IPS DF 6.9 (cell line): ENCODE data around the gene DMXL1.
"Not testable (repeated sequence)": the region's sequence is repeated elsewhere in the genome, so short reads cannot be mapped to it uniquely, and the experiment has no call there.

Experiments used
- DNase-seq: peaks from one replicate; pipeline ENCODE4 v3.0.0-alpha.2; 2013; ENCODE audit warnings: low read depth, low spot score
- H3K27ac ChIP-seq: one replicate; pipeline ENCODE4 v1.5.1; 2013; ENCODE audit warnings: low read length, control low read depth
- H3K27me3 ChIP-seq: 2 replicates; pipeline ENCODE4 v1.6.1; 2013; ENCODE audit warnings: mild to moderate bottlenecking, low read length; ENCODE audit not compliant: control insufficient read depth, insufficient read depth
- H3K36me3 ChIP-seq: 2 replicates; pipeline ENCODE4 v1.6.1; 2013; ENCODE audit warnings: low read length; ENCODE audit not compliant: control insufficient read depth, insufficient read depth
- H3K4me1 ChIP-seq: 2 replicates; pipeline ENCODE4 v1.6.1; 2013; ENCODE audit warnings: low read length; ENCODE audit not compliant: control insufficient read depth, insufficient read depth
- H3K4me3 ChIP-seq: 2 replicates; pipeline ENCODE4 v1.5.1; 2013; ENCODE audit warnings: mild to moderate bottlenecking, low read length
- H3K9me3 ChIP-seq: 2 replicates; pipeline ENCODE4 v1.6.1; 2013; ENCODE audit warnings: low read length, inconsistent platforms; ENCODE audit not compliant: control insufficient read depth, insufficient read depth
- WGBS: extraction: QIAGEN DNeasy Blood & Tissue Kit; methylation state at CpG from one replicate; pipeline ENCODE4 v1.1.7; 2013; ENCODE audit warnings: mixed read lengths, missing lambda C conversion rate; ENCODE audit not compliant: insufficient read length, insufficient coverage; 5-methylcytosine and 5-hydroxymethylcytosine counted together

DMXL1 gene

DNA sequence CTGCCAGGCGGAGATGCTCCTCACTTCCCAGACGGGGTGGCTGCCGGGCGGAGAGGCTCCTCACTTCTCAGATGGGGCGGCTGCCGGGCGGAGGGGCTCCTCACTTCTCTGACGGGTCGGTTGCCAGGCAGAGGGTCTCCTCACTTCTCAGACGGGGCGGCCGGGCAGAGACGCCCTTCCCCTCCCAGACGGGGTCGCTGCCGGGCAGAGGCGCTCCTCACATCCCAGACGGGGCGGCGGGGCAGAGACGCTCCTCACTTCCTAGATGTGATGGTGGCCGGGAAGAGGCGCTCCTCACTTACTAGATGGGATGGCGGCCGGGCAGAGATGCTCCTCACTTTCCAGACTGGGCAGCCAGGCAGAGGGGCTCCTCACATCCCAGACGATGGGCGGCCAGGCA is 51.6 kb downstream of the DMXL1 start:
- H3K36me3 ChIP-seq, H3K4me3 ChIP-seq, H3K27me3 ChIP-seq, H3K27ac ChIP-seq, H3K4me1 ChIP-seq, H3K9me3 ChIP-seq, DNase-seq: not testable (repeated sequence)
- WGBS: no CpG with 5 or more reads among the region's 27 CpGs

GRCh38 chr5:119123280-119123679 is 52.4 kb downstream of the DMXL1 start:
- no peak for DNase-seq
- Histone ChIP-seq H3K27ac (no peak overlapping the region), H3K4me3 (no peak overlapping the region), H3K27me3 (no peaks in the 10 kb centered on the region), H3K9me3 (peaks cover 1% of the 10 kb centered on the region; the same call in 1 of the 2 replicates), H3K4me1 (no peaks in the 10 kb centered on the region), H3K36me3 (peaks cover 3% of the 10 kb centered on the region; the same call in 1 of the 2 replicates)
- no CpG with 5 or more reads among the region's 2 CpGs for WGBS

DNA sequence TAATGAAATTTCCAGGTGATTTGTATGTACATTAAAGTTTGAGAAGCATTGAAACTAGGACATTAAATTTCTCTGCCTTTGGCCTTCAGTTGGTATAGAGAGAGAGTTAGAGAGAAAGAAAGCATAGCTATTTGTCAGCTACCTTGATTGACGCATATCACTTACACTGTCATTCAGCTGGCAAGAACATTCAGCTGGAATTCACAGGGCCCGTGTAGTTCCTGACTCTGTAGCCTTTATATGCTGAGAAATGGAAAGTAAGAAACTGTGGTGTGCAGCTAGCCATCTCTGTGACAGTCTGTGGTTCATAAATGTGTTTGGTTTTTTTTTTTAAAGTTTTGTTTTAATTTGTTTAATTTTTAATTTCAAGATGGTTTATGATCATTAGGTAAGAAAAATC is 58.9 kb downstream of the DMXL1 start:
- Histone ChIP-seq H3K4me1 (no peaks in the 10 kb centered on the region), H3K4me3 (no peak overlapping the region), H3K27me3 (no peaks in the 10 kb centered on the region), H3K9me3 (no peaks in the 10 kb centered on the region), H3K36me3 (no peaks in the 10 kb centered on the region; the same call in 1 of the 2 replicates), H3K27ac (no peak overlapping the region)
- DNase-seq: no peak
- WGBS: no CpG with 5 or more reads among the region's 2 CpGs

- DNase-seq: no peak
- no CpG with 5 or more reads among the region's 2 CpGs for WGBS
- Histone ChIP-seq H3K9me3 (no peaks in the 10 kb centered on the region; the same call in 1 of the 2 replicates), H3K4me3 (no peak overlapping the region), H3K27me3 (no peaks in the 10 kb centered on the region), H3K36me3 (peaks cover 4% of the 10 kb centered on the region; the same call in 1 of the 2 replicates), H3K4me1 (no peaks in the 10 kb centered on the region), H3K27ac (no peak overlapping the region)
Observed at GRCh38 chr5:119131530-119132304, 60.8 kb downstream of the DMXL1 start.

GRCh38 chr5:119135743-119136142 is 64.9 kb downstream of the DMXL1 start:
- not testable (repeated sequence) for H3K9me3 ChIP-seq

DNA sequence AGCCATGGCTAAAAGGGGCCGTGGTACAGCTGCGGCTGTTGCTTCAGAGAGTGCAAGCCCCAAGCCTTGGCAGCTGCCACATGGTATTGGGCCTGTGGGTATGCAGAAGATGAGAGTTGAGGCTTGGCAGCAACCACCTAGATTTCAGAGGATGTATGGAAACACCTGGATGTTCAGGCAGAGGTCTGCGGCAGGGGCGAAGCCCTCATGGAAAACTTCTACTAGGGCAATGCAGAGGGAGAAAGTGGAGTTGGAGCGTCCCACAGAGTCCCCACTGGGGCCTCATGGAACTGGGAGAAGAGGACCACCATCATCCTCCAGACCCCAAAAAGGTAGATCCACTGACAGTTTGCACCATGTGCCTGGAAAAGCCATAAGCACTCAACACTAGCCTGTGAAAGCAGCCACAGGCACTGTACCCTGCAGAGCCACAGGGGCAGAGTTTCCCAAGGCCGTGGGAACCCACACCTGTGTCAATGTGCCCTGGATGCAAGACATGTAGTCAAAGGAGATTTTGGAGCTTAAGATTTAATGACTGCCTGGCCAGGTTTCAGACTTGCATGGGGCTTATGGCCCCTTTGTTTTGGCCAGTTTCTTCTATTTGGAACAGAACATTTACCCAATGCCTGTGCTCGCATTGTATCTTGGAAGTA is 65.9 kb downstream of the DMXL1 start:
- peaks cover 2% of the 10 kb centered on the region; the same call in 1 of the 2 replicates for H3K9me3 ChIP-seq
- no peak overlapping the region for H3K27ac ChIP-seq
- no peak for DNase-seq
- H3K27me3 ChIP-seq: no peaks in the 10 kb centered on the region
- WGBS: no CpG with 5 or more reads among the region's 7 CpGs
- H3K4me1 ChIP-seq: no peaks in the 10 kb centered on the region
- H3K36me3 ChIP-seq: peaks cover 7% of the 10 kb centered on the region; the same call in 1 of the 2 replicates
- no peak overlapping the region for H3K4me3 ChIP-seq

More at GRCh38 chr5:119135743-119136142, 64.9 kb downstream of the DMXL1 start:
- H3K27me3 ChIP-seq, H3K27ac ChIP-seq, DNase-seq, H3K4me3 ChIP-seq, H3K4me1 ChIP-seq, H3K36me3 ChIP-seq: not testable (repeated sequence)
- no CpG with 5 or more reads among the region's 4 CpGs for WGBS

DNA sequence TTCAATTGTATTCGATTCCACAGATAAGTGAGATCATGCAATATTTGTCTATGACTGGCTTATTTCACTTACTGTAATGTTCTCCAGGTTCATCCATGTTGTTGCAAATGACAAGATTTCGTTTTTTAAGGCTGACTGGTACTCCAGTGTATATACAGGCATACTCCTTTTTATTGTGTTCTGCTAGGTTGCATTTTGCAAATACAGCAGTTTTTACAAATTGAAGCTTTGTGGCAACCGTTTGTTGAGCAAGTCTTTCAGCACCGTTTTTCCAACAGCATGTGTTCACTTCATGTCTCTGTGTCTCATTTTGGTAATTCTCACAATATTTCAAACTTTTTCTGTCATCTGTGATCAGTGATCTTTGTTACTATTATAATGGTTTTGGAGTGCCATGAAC is 82.7 kb downstream of the DMXL1 start:
- no peak overlapping the region for H3K27ac ChIP-seq
- no peak overlapping the region for H3K4me3 ChIP-seq
- no peaks in the 10 kb centered on the region for H3K9me3 ChIP-seq
- WGBS: no CpG with 5 or more reads among the region's 4 CpGs
- H3K36me3 ChIP-seq: no peaks in the 10 kb centered on the region; the same call in 1 of the 2 replicates
- H3K4me1 ChIP-seq: no peaks in the 10 kb centered on the region
- DNase-seq: no peak
- no peaks in the 10 kb centered on the region for H3K27me3 ChIP-seq

GRCh38 chr5:119158144-119158543 is 87.3 kb downstream of the DMXL1 start:
- Histone ChIP-seq H3K4me1 (no peaks in the 10 kb centered on the region), H3K27ac (no peak overlapping the region), H3K27me3 (no peaks in the 10 kb centered on the region), H3K4me3 (no peak overlapping the region), H3K36me3 (no peaks in the 10 kb centered on the region; the same call in 1 of the 2 replicates), H3K9me3 (no peaks in the 10 kb centered on the region)
- no peak for DNase-seq
- WGBS: no CpG with 5 or more reads among the region's 2 CpGs

DNA sequence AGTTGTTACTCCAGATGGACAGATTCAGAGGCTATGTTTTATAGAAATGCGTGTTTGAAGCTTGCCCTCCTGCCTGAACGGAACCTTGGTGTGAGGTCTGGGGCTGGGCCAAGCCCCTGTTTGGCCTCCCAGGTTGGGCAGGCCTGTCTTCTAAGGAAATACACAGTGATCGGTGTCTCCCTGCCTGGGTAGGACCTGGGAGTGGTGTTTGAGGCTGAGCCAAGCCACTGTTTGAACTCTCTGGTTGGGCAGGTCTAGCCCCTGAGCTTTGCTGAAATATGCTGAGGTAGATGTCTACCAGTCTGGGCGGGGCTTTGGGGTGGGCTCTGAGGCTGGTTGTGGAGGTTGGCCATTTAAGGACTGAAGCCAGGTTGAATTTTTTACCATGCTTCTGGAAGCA is 90.5 kb downstream of the DMXL1 start:
- Histone ChIP-seq H3K4me1 (no peaks in the 10 kb centered on the region), H3K27me3 (no peaks in the 10 kb centered on the region), H3K36me3 (no peaks in the 10 kb centered on the region), H3K9me3 (no peaks in the 10 kb centered on the region), H3K4me3 (no peak overlapping the region), H3K27ac (no peak overlapping the region)
- DNase-seq: no peak
- WGBS: no CpG with 5 or more reads among the region's 4 CpGs

GRCh38 chr5:119166026-119166425 is 95.1 kb downstream of the DMXL1 start:
- Histone ChIP-seq H3K36me3 (no peaks in the 10 kb centered on the region; the same call in 1 of the 2 replicates), H3K27ac (no peak overlapping the region), H3K4me1 (no peaks in the 10 kb centered on the region), H3K4me3 (no peak overlapping the region), H3K27me3 (no peaks in the 10 kb centered on the region), H3K9me3 (no peaks in the 10 kb centered on the region)
- DNase-seq: no peak
- no CpG with 5 or more reads among the region's 4 CpGs for WGBS
